ENCODE data around the gene SDR39U1.

SDR39U1 gene

GRCh38 chr14:24406416-24406815 lies 36.2 kb downstream of the SDR39U1 start:
- Histone ChIP-seq H4K20me1 (ENCODE audit: insufficient read depth, low read length) (no peaks in the 10 kb centered on the region), H3K27me3 (replicated peaks; ENCODE audit: insufficient read depth, low read length) (no peaks in the 10 kb centered on the region), H3K79me2 (ENCODE audit: low read length) (no peaks in the 10 kb centered on the region), H3K4me1 (ENCODE audit: low read length) (no peaks in the 10 kb centered on the region), H3K4me3 (ENCODE audit: low read length) (no peak overlapping the region), H3K4me2 (ENCODE audit: low read depth, low read length) (no peak overlapping the region), H3K36me3 (replicated peaks; ENCODE audit: insufficient read depth, low read length) (no peaks in the 10 kb centered on the region), H3K9ac (ENCODE audit: low read length) (no peak overlapping the region), H3K9me3 (replicated peaks; ENCODE audit: insufficient read depth, low read length) (no peaks in the 10 kb centered on the region), H3K9me2 (replicated peaks; ENCODE audit: insufficient read depth, low read length) (no peaks in the 10 kb centered on the region), H2AFZ (ENCODE audit: low read length) (no peak overlapping the region), H3F3A (ENCODE audit: insufficient read depth, low read length) (no peaks in the 10 kb centered on the region), H3K27ac (ENCODE audit: low read length) (no peak overlapping the region)
- no peak for TF ChIP-seq CTCF (IDR thresholded peaks at IDR 0.05; ENCODE audit: low read length)
- no peak for DNase-seq

GRCh38 chr14:24404814-24405213 lies 37.8 kb downstream of the SDR39U1 start:
- H3K27me3 ChIP-seq (replicated peaks; ENCODE audit: insufficient read depth, low read length), result no peaks in the 10 kb centered on the region
- H3K36me3 ChIP-seq (replicated peaks; ENCODE audit: insufficient read depth, low read length), result no peaks in the 10 kb centered on the region
- H3K9me2 ChIP-seq (replicated peaks; ENCODE audit: insufficient read depth, low read length), result no peaks in the 10 kb centered on the region
- H2AFZ ChIP-seq (ENCODE audit: low read length), result no peak overlapping the region
- no peak overlapping the region for H3K4me3 ChIP-seq (ENCODE audit: low read length)
- no peak for TF ChIP-seq EZH2 (optimal IDR thresholded peaks at IDR 0.05; ENCODE audit: low read depth, low read length)
- no peak for TF ChIP-seq CTCF (IDR thresholded peaks at IDR 0.05; ENCODE audit: low read length)
- no peak for TF ChIP-seq EZH2phosphoT487 (IDR thresholded peaks at IDR 0.05; ENCODE audit: low read length)
- no peaks in the 10 kb centered on the region for H3K79me2 ChIP-seq (ENCODE audit: low read length)
- H3K9me3 ChIP-seq (replicated peaks; ENCODE audit: insufficient read depth, low read length), result no peaks in the 10 kb centered on the region
- H3K9ac ChIP-seq (ENCODE audit: low read length), result no peak overlapping the region
- no peak for DNase-seq
- H3K27ac ChIP-seq (ENCODE audit: low read length), result no peak overlapping the region
- H3F3A ChIP-seq (ENCODE audit: insufficient read depth, low read length), result no peaks in the 10 kb centered on the region
- H3K4me2 ChIP-seq (ENCODE audit: low read depth, low read length), result no peak overlapping the region
- no peaks in the 10 kb centered on the region for H3K4me1 ChIP-seq (ENCODE audit: low read length)
- H4K20me1 ChIP-seq (ENCODE audit: insufficient read depth, low read length), result no peaks in the 10 kb centered on the region

GRCh38 chr14:24403294-24403998 lies 39.1 kb downstream of the SDR39U1 start:
- no peaks in the 10 kb centered on the region for H3K79me2 ChIP-seq (ENCODE audit: low read length)
- H3K4me1 ChIP-seq (ENCODE audit: low read length), result no peaks in the 10 kb centered on the region
- no peaks in the 10 kb centered on the region for H4K20me1 ChIP-seq (ENCODE audit: insufficient read depth, low read length)
- no peak for DNase-seq
- no peaks in the 10 kb centered on the region for H3K9me2 ChIP-seq (replicated peaks; ENCODE audit: insufficient read depth, low read length)
- no peak overlapping the region for H3K4me3 ChIP-seq (ENCODE audit: low read length)
- no peak overlapping the region for H3K9ac ChIP-seq (ENCODE audit: low read length)
- no peaks in the 10 kb centered on the region for H3K27me3 ChIP-seq (replicated peaks; ENCODE audit: insufficient read depth, low read length)
- H3K36me3 ChIP-seq (replicated peaks; ENCODE audit: insufficient read depth, low read length), result no peaks in the 10 kb centered on the region
- no peak overlapping the region for H2AFZ ChIP-seq (ENCODE audit: low read length)
- no peaks in the 10 kb centered on the region for H3F3A ChIP-seq (ENCODE audit: insufficient read depth, low read length)
- no peaks in the 10 kb centered on the region for H3K9me3 ChIP-seq (replicated peaks; ENCODE audit: insufficient read depth, low read length)
- no peak for TF ChIP-seq CTCF (IDR thresholded peaks at IDR 0.05; ENCODE audit: low read length)
- no peak for TF ChIP-seq EZH2 (optimal IDR thresholded peaks at IDR 0.05; ENCODE audit: low read depth, low read length)
- TF ChIP-seq EZH2phosphoT487 (IDR thresholded peaks at IDR 0.05; ENCODE audit: low read length), result no peak
- no peak overlapping the region for H3K4me2 ChIP-seq (ENCODE audit: low read depth, low read length)
- no peak overlapping the region for H3K27ac ChIP-seq (ENCODE audit: low read length)
